ENCODE results near the gene CRACR2A.
A peak's percentile ranks its signal among the peaks of the same experiment; 100 is the strongest.

The CRACR2A gene

DNA sequence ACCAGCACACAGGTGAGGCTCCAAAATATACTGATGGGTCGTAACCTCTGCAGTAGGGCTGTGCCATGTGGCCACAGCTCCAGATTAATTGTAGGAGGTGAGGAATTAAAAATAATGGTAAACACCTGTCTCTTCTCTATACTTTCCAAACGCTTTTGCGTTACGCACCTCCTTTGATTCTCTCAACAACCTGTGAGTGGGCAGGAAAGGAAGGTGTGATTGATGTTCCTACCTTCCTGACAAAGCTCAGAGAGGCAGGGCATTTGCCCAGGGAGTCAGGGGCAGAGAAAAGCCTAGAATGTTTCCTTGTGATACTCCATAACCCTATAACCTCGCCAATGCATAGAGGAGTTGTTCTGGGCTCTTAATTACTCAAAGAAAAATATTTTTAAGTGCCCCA lies 137.0 kb downstream of the CRACR2A start:
- DNase-seq: no peak

GRCh38 chr12:3614806-3615466 lies 138.0 kb downstream of the CRACR2A start:
- no peak for DNase-seq

GRCh38 chr12:3613641-3614395 lies 139.1 kb downstream of the CRACR2A start:
- no peak for DNase-seq

DNA sequence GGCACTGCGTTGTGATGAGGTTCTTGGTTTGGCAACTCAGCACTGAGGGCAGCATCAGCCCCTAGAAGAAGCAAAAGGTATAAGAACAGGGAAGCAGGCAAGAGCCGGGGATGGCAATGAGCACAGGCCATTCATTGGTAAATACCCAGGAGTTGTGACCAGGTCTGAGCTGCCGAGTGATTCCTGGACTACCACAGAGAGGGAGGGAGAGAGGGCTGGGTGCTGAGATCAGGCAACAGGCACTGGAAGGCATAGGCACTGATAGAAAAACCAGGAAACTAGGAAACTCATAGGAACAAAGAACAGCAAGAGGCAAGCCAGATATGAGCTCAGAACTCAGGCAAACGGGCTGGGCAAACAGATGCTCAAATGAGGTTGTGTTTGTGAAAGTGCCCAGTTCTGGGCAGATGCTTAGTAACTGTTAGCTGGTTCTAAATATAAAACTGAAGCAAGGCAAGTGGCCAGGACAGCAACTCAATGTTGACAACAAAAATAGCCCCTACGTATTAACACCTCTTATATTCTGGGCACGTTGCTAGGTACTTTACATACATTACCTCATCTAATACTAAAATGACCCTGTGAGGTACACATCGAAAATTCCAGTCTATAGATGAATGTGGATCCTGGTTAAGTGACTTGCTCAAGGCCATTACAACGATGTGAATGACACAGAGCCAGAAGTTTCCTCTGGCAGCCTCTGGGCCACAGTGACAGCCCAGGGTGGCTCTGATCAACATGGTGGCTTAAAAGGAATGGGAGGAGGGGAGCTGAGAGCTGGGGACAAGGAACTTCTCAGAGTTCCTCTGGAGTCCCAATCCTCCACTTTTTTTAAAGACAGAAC lies 140.8 kb downstream of the CRACR2A start:
- no peak for DNase-seq

DNA sequence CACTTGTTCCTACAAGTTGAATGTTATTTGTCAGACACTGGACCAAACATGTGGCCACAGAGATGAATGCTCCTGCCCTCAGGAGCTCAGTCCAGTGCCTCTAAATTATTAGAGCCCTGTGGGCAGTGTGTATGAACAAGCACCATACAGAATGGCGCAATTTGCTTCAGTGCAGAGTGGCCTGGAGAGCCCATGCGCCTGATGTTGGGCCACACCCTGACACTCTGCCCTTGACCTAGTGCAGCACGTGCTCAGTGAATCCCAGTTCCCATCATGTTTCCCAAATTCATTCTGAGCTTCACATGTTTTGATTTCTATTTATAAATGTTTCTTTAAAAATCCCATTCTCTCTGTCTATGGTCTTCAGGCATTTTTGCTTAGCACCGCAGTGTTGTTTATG lies 145.1 kb downstream of the CRACR2A start:
- no peak for DNase-seq

DNA sequence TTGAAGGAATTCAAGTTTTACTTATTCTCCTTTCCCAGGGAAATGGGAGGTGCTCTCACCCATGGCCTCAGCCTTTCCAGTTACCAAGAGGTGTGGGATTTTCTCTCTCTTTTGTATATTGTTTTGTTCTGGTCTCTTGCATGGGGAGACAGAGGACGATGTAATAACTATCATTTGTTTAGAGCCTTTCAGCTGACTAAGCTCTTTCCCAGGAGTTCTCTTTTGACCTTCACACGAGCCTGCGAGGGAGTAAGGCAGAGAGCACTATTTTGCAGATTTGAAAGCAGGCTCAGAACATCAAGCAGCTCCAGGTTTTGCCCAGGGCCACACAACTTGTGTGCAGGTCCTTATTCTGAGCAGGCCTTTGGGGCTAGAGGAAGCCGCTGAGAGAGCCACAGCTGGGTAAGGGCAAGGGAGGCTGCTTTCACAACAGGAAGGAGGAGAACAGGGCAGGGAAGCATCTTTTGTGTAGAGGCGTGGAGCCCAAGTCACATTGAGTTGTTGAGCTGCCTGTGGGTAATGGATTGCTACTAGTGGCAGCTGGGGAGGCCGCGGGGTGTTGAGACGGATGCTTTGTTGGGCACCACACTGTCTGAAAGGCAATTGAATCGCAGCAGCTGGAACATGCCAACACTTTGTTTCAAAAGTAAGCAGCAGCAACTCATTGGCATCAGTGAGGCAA lies 145.7 kb downstream of the CRACR2A start:
- no peak for DNase-seq

- no peak for DNase-seq
Measured at GRCh38 chr12:3606128-3606527, 146.8 kb downstream of the CRACR2A start.

- no peak for DNase-seq
Measured at GRCh38 chr12:3605692-3606091, 147.2 kb downstream of the CRACR2A start.

- DNase-seq: peak; percentile 8
Measured at GRCh38 chr12:3604748-3605586, 147.9 kb downstream of the CRACR2A start.

- no peak for DNase-seq
Measured at GRCh38 chr12:3604286-3604685, 148.6 kb downstream of the CRACR2A start.

DNA sequence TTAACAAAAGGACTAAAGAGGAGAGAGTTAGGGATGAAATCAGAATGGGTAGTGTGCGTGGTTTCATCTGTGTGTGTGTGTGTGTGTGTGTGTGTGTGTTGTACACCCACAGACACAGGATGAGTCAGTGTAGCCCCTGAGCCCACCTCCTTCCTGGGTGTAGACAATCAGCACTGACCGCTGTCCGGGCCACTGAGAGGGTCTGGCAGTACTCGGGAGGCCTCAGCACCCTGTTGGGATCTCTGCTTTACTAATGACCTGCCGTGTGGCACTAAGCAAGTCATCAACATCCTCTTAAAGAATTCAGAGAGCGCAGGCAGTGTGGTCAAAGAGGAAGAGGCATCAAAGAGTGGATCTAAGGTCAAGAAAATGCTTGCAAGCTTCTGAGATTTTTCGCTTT lies 149.3 kb downstream of the CRACR2A start:
- DNase-seq: no peak

DNA sequence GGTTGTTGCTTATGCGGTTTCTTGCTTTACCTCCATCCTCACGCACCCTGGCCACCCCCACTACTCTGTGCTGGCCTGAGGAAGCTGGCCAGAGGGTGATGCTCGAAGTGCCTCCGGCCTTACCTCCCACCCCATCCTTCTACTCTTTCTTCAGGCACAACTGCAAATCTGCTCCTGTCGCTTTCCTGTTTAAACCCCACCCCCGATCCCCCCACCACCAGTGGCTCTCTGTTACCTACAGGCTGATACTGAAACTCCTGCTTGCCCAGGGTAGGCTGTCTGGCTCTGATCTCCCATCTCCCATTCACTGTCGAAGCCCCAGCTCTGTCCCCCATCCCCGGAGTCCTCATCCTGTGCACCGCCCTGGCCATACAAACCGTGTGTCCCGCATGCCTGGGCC lies 150.4 kb downstream of the CRACR2A start:
- no peak for DNase-seq

GRCh38 chr12:3601461-3602150 lies 151.3 kb downstream of the CRACR2A start:
- DNase-seq: no peak

GRCh38 chr12:3600951-3601350 lies 152.0 kb downstream of the CRACR2A start:
- DNase-seq: no peak

DNA sequence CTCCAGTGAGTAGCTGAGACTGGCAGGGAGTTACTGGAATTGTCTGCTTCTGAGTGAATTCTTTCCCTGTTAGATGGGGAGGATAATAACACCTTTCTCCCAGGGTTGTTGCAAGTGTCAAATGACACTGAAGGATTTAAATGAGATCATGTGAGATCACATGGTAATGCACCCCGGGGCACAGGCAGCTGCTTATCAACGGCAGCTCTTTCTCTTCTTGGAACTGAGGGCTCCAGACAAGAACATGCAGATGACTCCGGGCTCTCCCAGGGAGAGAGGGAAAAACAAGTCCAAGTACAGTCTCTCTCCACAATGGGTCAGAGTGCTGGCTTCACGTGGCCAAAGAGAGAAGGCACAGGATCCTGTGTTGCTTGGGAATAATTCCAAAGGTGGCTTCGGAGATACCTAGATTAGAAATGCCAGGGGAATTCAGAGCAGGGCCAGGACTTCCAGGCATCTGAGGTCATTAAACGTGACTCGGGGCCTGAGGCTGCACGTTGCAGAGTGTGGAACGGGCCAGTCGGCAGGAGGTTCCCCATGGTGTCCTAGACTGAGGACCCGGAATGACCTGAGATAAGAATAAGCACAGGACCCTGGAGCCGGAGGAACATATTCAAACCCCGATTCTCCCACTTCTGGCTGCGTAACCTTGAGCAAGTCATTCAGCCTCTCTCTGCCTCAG lies 152.7 kb downstream of the CRACR2A start:
- no peak for DNase-seq

DNA sequence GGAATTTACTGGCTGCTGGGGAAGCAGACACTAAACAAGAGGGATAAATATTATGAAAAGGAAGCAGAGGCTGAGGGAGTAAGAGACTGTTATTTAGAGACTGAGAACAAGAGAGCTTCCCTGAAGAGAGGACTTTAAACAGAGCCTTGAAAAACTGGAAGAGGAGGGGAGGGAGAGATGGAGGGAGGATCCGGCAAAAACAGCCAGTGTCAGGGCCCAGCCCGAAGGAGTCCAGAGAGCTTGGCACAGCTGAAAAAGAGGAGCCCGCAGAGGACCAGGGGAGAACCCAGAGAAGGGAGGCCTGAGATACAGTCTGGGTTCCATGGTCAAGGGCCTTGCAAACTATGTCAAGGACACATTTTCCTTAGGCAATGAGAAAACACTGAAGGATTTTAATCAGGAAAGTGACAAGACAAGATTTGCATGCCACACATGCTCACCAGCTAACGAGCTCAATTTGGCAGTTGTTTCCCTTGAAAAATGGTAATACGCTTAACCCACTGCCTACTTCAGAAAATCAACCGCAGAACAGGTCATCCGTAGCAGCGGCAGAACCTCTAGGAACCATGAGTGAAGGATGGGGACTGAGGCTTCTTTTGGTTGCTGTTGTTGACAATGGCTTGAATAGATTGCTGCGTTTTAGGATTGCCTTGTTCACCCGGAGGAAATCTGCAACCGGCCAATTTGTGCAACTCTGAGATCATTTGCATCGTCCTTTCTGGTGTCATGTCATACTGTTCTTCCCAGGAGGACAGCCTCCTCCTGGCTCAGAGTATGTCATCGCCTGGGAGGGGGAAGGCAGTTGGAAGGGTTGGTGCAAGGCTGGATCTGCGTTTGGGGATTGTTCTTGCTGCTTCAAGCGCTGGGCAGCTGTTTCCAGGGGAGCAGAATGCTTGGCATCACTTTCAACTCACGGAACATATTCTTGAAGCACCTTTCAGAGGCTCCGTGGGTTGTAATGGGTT lies 153.7 kb downstream of the CRACR2A start:
- no peak for DNase-seq

GRCh38 chr12:3597526-3598210 lies 155.2 kb downstream of the CRACR2A start:
- DNase-seq: no peak

- no peak for DNase-seq
Measured at GRCh38 chr12:3596703-3597415, 156.1 kb downstream of the CRACR2A start.
